Thoracic aorta (tissue), 2 donors: ENCODE measurements around the gene TMEM123. TPM values are rescaled to one million over a fixed set of nuclear protein-coding genes. Genes with fewer than 3 reads are reported as not detected.

ENCODE experiments used
- ATAC-seq: fragments of 150-250 bp; one replicate; pipeline ENCODE4 v1.8.0; 2017; ENCODE audit warnings: low read depth; ENCODE audit not compliant: insufficient number of reproducible peaks, low FRiP score
- DNase-seq: peaks from one replicate; pipeline ENCODE4 v3.0.0-alpha.2; 2020; ENCODE audit warnings: low spot score
- H3K27ac ChIP-seq, 2 donors: fragments of 200-600 bp; sonication (generic); 1 replicate in 1 of 2; 2 replicates in 1 of 2; pipeline ENCODE4 v1.5.1; 2016; ENCODE audit warnings: mild to moderate bottlenecking in 2 of 2, moderate library complexity in 2 of 2
- H3K27me3 ChIP-seq: fragments of 200-600 bp; sonication (generic); replicated peaks from 2 replicates; pipeline ENCODE4 v1.6.0; 2016; ENCODE audit warnings: mild to moderate bottlenecking; ENCODE audit not compliant: insufficient read depth
- H3K36me3 ChIP-seq: fragments of 200-600 bp; sonication (generic); one replicate; pipeline ENCODE4 v1.5.1; 2016
- H3K4me1 ChIP-seq, 2 donors: fragments of 200-600 bp; sonication (generic); 1 replicate in 1 of 2; 2 replicates in 1 of 2; pipeline versions ENCODE4 v1.5.1 to v1.6.0; 2016; ENCODE audit warnings: low read depth in 2 of 2, mild to moderate bottlenecking in 1 of 2; ENCODE audit not compliant: control insufficient read depth in 1 of 2
- H3K4me3 ChIP-seq: fragments of 200-600 bp; sonication (generic); 2 replicates; pipeline ENCODE4 v1.5.1; 2016; ENCODE audit warnings: mild to moderate bottlenecking
- H3K9me3 ChIP-seq: fragments of 200-600 bp; sonication (generic); 2 replicates; pipeline ENCODE4 v1.5.1; 2016
- total RNA-seq, 2 donors: library from RNA; depleted of rRNA; stranded (reverse); fragments of >200 nt; gene quantifications; one replicate each; pipeline versions ENCODE4 v1.1.0 to v1.2.3, GENCODE V29; 2016
- TF ChIP-seq, protein P1 (sequence below): fragments of 200-600 bp; sonication (generic); IDR thresholded peaks from one replicate; pipeline ENCODE4 v1.5.1; 2019; ENCODE audit warnings: antibody characterized with exemption

The TMEM123 gene
- total RNA-seq, 2 donors from 2014 or later: 50.8 to 77.5 TPM

- no peak for DNase-seq
- no peak for ATAC-seq
- no peaks in the 10 kb centered on the region for H3K36me3 ChIP-seq
- no peaks in the 10 kb centered on the region for H3K27me3 ChIP-seq
- TF ChIP-seq, protein P1, sequence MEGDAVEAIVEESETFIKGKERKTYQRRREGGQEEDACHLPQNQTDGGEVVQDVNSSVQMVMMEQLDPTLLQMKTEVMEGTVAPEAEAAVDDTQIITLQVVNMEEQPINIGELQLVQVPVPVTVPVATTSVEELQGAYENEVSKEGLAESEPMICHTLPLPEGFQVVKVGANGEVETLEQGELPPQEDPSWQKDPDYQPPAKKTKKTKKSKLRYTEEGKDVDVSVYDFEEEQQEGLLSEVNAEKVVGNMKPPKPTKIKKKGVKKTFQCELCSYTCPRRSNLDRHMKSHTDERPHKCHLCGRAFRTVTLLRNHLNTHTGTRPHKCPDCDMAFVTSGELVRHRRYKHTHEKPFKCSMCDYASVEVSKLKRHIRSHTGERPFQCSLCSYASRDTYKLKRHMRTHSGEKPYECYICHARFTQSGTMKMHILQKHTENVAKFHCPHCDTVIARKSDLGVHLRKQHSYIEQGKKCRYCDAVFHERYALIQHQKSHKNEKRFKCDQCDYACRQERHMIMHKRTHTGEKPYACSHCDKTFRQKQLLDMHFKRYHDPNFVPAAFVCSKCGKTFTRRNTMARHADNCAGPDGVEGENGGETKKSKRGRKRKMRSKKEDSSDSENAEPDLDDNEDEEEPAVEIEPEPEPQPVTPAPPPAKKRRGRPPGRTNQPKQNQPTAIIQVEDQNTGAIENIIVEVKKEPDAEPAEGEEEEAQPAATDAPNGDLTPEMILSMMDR: no peak
- no peaks in the 10 kb centered on the region for H3K4me1 ChIP-seq
- no peaks in the 10 kb centered on the region for H3K9me3 ChIP-seq
- H3K27ac ChIP-seq: no peak overlapping the region
- no peak overlapping the region for H3K4me3 ChIP-seq
Measured at GRCh38 chr11:102462610-102463009, 10.0 kb upstream of the TMEM123 start.

DNA sequence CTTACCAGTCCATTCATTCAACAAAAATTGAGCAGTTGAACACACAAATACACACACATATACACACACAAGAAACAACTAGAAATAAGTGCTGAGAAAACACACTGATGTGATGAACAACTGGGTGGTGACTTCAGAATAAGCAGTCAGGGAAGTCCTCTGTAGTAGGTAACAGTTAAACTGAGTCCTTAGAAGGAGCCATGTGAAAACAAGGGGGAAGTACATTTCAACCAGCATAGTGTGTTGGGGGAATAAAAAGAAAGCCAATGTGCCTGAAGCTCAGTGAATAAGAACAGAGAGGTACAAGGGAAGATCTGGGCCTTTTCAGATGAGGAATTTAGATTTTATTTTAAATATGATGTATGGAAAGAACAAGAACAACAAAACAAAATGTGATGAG, 6.8 kb upstream of the TMEM123 start:
- H3K4me1 ChIP-seq: no peaks in the 10 kb centered on the region
- no peaks in the 10 kb centered on the region for H3K27me3 ChIP-seq
- H3K9me3 ChIP-seq: no peaks in the 10 kb centered on the region
- DNase-seq: no peak
- no peaks in the 10 kb centered on the region for H3K36me3 ChIP-seq
- H3K4me3 ChIP-seq: no peak overlapping the region
- TF ChIP-seq, protein P1: no peak
- ATAC-seq: no peak
- no peak overlapping the region for H3K27ac ChIP-seq

GRCh38 chr11:102458548-102458947, 6.0 kb upstream of the TMEM123 start:
- Histone ChIP-seq H3K27ac (no peak overlapping the region), H3K4me3 (no peak overlapping the region), H3K27me3 (no peaks in the 10 kb centered on the region), H3K4me1 (peaks cover 0 to 3% of the 10 kb centered on the region in 2 donors), H3K9me3 (no peaks in the 10 kb centered on the region), H3K36me3 (no peaks in the 10 kb centered on the region)
- ATAC-seq (no peak), DNase-seq (no peak)
- TF ChIP-seq, protein P1: no peak

DNA sequence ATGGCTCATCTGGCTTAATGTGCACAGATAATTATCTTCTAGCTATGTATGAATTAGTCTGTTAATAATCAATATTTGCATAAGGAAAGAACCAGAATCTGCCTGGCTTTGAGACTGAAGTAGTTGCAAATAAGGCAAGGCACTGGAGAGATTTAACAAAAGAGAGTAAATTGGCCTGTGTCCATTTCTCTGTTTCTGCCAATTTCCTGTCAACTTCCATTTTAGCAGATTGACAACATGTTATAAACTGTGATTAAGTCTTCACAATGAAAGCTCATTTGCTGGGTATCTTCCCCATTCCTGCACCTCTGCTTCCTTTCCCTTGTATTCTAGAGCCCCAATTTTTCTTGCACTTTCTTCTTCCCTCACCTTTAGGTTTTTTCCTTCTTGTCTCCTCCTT, 5.3 kb upstream of the TMEM123 start:
- ATAC-seq (no peak), DNase-seq (no peak)
- H3K4me3 ChIP-seq: no peak overlapping the region
- no peak overlapping the region for H3K27ac ChIP-seq
- no peaks in the 10 kb centered on the region for H3K9me3 ChIP-seq
- TF ChIP-seq, protein P1: no peak
- H3K4me1 ChIP-seq: peaks cover 0 to 8% of the 10 kb centered on the region in 2 donors
- no peaks in the 10 kb centered on the region for H3K36me3 ChIP-seq
- no peaks in the 10 kb centered on the region for H3K27me3 ChIP-seq

- ATAC-seq (no peak), DNase-seq (no peak)
- H3K27me3 ChIP-seq: no peaks in the 10 kb centered on the region
- H3K9me3 ChIP-seq: no peaks in the 10 kb centered on the region
- no peak overlapping the region for H3K27ac ChIP-seq
- peaks cover 0 to 8% of the 10 kb centered on the region in 2 donors for H3K4me1 ChIP-seq
- TF ChIP-seq, protein P1: no peak
- no peaks in the 10 kb centered on the region for H3K36me3 ChIP-seq
- H3K4me3 ChIP-seq: no peak overlapping the region
Measured at GRCh38 chr11:102457056-102457677, 4.6 kb upstream of the TMEM123 start.
